Stimulated activated CD8-positive, alpha-beta memory T cell treated with anti-CD3 and anti-CD28 coated beads, Interleukin-15, amount 100 ng/mL, for 48 hours (primary cell): ENCODE measurements around the gene KIAA0408.
"Not testable (repeated sequence)": the region's sequence is repeated elsewhere in the genome, so short reads cannot be mapped to it uniquely, and the experiment has no call there.

ENCODE experiments used
- DNase-seq, 2 donors: peaks; one replicate each; pipeline ENCODE4 v3.0.0-alpha.2; 2020; ENCODE audit warnings: low read depth in 2 of 2

Gene KIAA0408

DNA sequence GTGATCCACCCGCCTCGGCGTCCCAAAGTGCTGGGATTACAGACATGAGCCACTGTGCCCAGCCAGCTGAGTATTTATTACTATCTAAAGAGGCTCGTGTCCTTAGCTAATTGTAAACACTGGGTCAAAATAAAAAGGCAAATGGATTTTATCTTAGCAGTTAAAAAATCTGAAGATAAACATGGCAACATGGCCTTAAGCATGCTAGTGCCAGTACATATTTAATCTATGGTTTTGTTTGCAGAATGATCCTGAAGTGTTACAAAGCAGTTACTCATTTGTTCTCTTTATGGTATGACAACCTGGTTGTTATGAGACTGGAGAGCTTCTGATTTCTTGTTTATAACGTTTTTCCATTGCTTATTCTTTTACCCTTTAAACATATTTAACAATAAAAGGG is 3.9 kb upstream of the KIAA0408 start:
- no peak for DNase-seq

GRCh38 chr6:127462376-127462775 is 3.2 kb upstream of the KIAA0408 start:
- no peak for DNase-seq

- DNase-seq, result no peak
These were observed 1.3 kb upstream of the KIAA0408 start for GRCh38 chr6:127460465-127460864.

- DNase-seq, result no peak
These were observed 372 bp downstream of the KIAA0408 start for GRCh38 chr6:127458817-127459216.

DNA sequence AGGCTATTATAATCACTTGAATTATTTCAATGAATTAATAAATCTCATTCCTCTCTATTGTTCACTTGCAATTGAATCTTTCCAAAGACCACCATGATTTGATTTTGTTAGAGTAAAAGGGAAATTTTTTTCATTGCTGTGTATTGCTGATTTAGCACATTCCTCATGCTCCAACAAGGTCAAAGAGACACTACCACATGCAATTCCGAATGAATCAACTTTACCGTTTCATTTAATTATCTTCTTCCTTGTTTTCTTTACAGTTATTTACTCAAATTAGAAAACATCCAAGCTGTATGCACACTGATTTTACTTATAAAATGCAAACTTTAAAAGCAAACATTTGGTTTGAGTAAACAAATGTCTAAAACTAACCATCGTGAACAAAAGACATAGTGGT is 967 bp downstream of the KIAA0408 start:
- no peak for DNase-seq

DNA sequence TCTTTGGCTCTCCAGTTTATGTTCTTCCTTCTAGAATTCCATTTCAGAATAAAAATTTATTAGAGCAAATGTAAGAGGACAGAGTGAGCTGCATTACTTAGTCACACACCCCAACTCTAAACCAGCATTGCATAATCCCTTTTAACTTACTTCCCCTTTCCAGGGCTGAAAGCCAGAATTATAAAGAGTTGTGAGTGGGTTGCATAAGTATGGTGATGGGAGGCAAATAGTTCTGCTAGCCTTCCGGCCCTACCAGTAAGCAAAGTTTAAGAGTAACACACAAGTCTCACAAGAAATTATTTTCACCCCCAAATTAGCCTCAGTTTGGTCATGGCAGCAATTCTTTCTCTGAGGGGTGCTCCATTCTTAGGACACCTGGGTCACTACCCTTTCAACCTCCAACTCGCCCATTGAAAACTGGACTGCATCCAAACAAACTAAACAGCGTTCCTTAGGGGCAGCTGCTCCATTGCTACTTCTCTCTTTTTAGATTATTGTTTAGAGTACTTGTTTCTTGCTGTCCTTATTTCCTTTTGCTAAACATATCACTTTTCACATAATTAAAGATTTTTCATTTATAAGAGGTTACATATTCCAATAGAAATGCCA is 1.6 kb downstream of the KIAA0408 start:
- DNase-seq, result no peak

DNA sequence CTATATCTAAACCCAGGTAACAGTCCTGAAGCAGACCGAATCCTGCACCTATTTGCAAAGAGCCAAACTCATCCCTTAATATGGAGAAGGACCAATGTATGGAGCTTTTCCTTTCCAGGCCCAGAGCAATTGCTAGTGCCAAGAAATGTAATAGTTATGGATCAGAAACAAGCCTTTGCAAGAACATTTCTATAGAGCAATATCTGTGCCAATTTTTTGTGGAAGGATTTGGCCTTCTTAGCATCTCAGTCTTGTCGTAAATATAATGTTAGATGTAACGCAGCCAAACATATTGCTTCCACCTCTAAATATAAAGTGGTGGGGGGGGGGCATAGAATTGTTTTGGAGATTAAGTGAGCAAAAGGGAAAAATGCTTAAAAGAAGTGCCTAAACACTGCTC is 2.7 kb downstream of the KIAA0408 start:
- DNase-seq, result no peak

GRCh38 chr6:127453845-127454619 is 5.2 kb downstream of the KIAA0408 start:
- no peak for DNase-seq

GRCh38 chr6:127452803-127453202 is 6.4 kb downstream of the KIAA0408 start:
- DNase-seq, result no peak

- DNase-seq, result no peak
These were observed 7.8 kb downstream of the KIAA0408 start for GRCh38 chr6:127451388-127451787.

GRCh38 chr6:127447780-127448179 is 11.4 kb downstream of the KIAA0408 start:
- no peak for DNase-seq

- DNase-seq, result no peak
These were observed 12.8 kb downstream of the KIAA0408 start for GRCh38 chr6:127446356-127446755.

DNA sequence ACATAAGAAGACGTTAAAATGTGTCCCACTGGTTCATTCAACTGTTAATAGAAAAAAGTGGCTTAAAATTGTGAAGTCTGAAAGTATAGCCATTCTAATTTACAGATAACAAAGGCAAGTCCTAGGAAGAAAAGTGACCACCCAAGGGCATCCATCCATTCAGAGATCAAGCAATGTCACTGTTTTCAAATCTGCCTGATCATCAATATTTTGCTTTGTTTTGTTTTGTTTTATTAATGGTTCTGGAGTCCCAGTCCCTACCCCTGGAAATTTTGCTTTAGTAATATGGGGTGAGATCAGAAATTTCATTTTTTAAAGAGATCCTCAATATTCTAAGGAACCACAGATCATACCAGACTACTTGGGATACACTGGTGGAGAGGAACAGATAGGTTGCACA is 17.3 kb downstream of the KIAA0408 start:
- no peak for DNase-seq

GRCh38 chr6:127439718-127440117 is 19.5 kb downstream of the KIAA0408 start:
- no peak for DNase-seq

GRCh38 chr6:127436578-127437110 is 22.5 kb downstream of the KIAA0408 start:
- DNase-seq, result no peak

DNA sequence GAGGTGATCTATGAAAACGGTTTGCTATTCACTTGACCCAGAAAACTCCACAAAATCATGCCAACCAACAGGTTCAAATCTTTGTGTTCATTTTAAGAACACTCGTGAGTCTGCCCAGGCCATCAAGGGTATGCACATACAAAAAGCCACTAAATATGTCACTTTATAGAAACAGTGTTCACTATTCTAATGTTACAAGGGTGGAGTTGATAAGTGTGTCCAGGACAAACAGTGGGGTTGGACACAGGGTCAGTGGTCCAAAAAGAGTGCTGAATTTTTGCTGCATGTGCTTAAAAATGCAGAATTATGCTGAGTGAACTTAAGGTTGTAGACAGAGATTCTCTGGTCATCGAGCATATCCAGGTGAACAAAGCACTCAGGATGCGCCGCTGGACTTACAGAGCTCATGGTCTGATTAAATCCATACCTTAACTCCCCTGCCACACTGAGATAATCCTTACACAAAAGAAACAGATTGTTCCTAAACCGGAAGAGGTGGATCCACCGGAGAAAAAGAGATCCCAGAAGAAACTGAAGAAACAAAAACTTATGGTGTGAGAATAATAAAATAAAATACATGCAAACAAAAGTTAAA is 23.5 kb downstream of the KIAA0408 start:
- DNase-seq, result no peak

DNA sequence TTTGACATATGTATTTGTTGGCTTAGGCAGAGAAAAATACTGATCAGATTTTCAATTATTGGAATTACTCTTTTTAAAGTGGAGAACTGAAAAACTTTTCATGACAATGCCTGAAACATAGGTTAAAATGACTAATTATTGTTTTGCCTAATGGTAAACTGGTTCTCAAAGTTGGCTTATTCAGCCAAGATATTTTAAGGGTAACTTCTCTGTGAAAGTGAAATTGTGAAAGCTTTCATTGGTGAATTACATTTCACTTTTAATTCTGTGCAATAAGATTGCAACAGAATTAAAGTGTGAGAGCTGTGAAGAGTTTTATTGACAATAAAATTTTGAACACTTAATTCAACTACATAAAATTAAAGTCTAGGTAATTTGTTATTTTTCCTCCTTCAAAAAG is 24.5 kb downstream of the KIAA0408 start:
- no peak for DNase-seq

GRCh38 chr6:127428562-127428961 is 30.6 kb downstream of the KIAA0408 start:
- not testable (repeated sequence) for DNase-seq

DNA sequence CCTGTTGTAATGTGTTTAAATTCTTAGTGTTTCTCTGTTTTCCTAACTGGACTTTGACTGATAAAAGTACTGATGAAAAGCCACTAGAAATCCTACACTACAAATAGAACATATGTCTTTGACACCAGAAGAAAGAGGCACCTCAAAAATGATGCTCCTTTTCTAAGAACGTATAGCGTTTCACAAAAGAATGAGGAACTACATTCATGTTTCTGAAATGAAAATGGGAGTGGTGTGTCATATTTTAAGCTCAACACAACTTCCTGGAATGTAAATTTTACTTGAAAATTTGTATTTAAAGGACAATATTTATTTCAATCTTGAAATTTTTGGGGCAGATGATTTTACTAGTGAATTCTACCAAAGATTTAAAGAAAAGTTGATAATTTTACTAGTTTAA is 35.3 kb downstream of the KIAA0408 start:
- no peak for DNase-seq

- not testable (repeated sequence) for DNase-seq
These were observed 38.0 kb downstream of the KIAA0408 start for GRCh38 chr6:127421164-127421563.

- DNase-seq, result peak; percentile 66 to 70
These were observed 38.6 kb downstream of the KIAA0408 start for GRCh38 chr6:127420556-127420955.

GRCh38 chr6:127415096-127415495 is 44.1 kb downstream of the KIAA0408 start:
- DNase-seq, result no peak

DNA sequence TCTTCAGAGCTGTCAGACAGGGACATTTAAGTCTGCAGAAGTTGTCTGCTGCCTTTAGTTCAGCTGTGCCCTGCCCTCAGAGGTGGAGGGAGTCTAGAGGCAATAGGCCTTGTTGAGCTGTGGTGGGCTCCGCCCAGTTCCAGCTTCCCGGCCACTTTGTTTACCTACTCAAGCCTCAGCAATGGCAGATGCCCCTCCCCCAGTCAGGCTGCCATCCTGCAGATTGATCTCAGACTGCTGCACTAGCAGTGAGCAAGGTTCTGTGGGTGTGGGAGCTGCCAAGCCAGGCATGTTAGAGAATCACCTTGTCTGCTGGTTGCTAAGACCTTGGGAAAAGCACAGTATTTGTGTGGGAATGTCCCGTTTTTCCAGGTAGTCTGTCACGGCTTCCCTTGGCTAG is 46.1 kb downstream of the KIAA0408 start:
- DNase-seq, result not testable (repeated sequence)
